Kidney (tissue), 14 donors: ENCODE data around the gene PLB1. TPM values are rescaled to one million over a fixed set of nuclear protein-coding genes. Genes with fewer than 3 reads are reported as not detected.

ENCODE experiments used
- DNase-seq, 5 donors: peaks; one replicate each; pipeline ENCODE4 v3.0.0-alpha.2; 2013 to 2020
- FAIRE-seq: peaks from 2 replicates; lab custom pipeline; 2012; peaks lifted over from hg19 to GRCh38; lab: Jason Lieb, UNC
- H3K27ac ChIP-seq, 2 donors: one replicate each; pipeline ENCODE4 v1.7.0; 2013; ENCODE audit warnings: low read depth in 2 of 2, low read length in 2 of 2, inconsistent platforms in 1 of 2
- H3K27me3 ChIP-seq: one replicate; pipeline ENCODE4 v1.7.1; 2013; ENCODE audit warnings: low read length, inconsistent platforms; ENCODE audit not compliant: control insufficient read depth, insufficient read depth
- H3K36me3 ChIP-seq, 3 donors: one replicate each; pipeline versions ENCODE4 v1.7.0 to v1.7.1; 2013; ENCODE audit warnings: low read length in 3 of 3, control low read depth in 1 of 3, inconsistent platforms in 1 of 3; ENCODE audit not compliant: insufficient read depth in 3 of 3, control insufficient read depth in 2 of 3
- H3K4me1 ChIP-seq, 3 donors: one replicate each; pipeline versions ENCODE4 v1.7.0 to v1.7.1; 2013; ENCODE audit warnings: low read length in 3 of 3, inconsistent platforms in 1 of 3, low read depth in 1 of 3; ENCODE audit not compliant: control insufficient read depth in 2 of 3, insufficient read depth in 2 of 3
- H3K4me3 ChIP-seq, 3 donors: one replicate each; pipeline versions ENCODE4 v1.7.0 to v1.8.1; 2013; ENCODE audit warnings: low read length in 3 of 3, control low read depth in 1 of 3, inconsistent platforms in 1 of 3
- H3K9ac ChIP-seq, 3 donors: one replicate each; pipeline versions ENCODE4 v1.7.0 to v1.7.1; 2013; ENCODE audit warnings: low read length in 3 of 3, control low read depth in 1 of 3, inconsistent platforms in 1 of 3
- H3K9me3 ChIP-seq, 3 donors: one replicate each; pipeline versions ENCODE4 v1.7.0 to v1.7.1; 2013; ENCODE audit warnings: low read length in 3 of 3, control low read depth in 1 of 3, inconsistent platforms in 1 of 3; ENCODE audit not compliant: control insufficient read depth in 2 of 3, insufficient read depth in 1 of 3
- intact Hi-C: fragments of 100-400 bp; cut with DNase I; formaldehyde crosslinking; loops from one replicate; pipeline ENCODE4 v1.11.1; 2022
- polyA plus RNA-seq: library from polyadenylated mRNA; stranded (reverse); fragments of 350-450 nt; fragmentation: Illumina TruSeq; extraction: RNeasy Lipid Tissue Mini Kit (QIAGEN cat#74804); gene quantifications from one replicate; pipeline ENCODE4 v1.2.3, GENCODE V29; 2014; ENCODE audit warnings: low read depth, low replicate concordance; ENCODE audit not compliant: insufficient read depth
- total RNA-seq: library from RNA; stranded (reverse); fragmentation: NEBNext Ultra II Directional; extraction: Animal tissue kit (Norgen Biotek cat#: 25700); gene quantifications from one replicate; pipeline ENCODE4 v1.2.1, GENCODE V29; 2021
- TF ChIP-seq, protein P1 (sequence below): IDR thresholded peaks from 3 replicates; pipeline ENCODE4 v1.5.1; 2012; ENCODE audit warnings: mild to moderate bottlenecking, moderate library complexity, borderline replicate concordance; ENCODE audit not compliant: insufficient read depth; ENCODE audit errors: extremely low read depth
- donor health status: control.
- donor health status: control.
- donor health status: control.
- donor health status: control.
- donor health status: control.
- donor health status: DM: yes; HTN: yes; CAD: no.
- donor health status: Normal renal cell carcinoma (clear cell type).

The PLB1 gene
- total and polyA plus RNA-seq, 2 donors from 2014 or later: 0.95 to 6.8 TPM

DNA sequence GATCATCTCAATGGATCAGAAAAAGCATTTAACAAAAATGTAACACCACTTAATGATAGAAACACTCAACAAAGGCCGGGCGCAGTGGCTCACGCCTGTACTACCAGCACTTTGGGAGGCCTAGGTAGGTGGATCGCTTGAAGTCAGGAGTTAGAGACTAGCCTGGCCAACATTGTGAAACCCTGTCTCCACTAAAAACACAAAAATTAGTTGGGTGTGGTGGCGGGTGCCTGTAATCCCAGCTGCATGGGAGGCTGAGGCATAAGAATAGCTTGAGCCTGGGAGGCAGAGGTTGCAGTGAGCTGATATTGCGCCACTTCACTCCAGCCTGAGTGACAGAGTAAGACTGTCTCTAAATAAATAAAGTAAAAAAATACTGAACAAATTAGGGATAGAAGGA, 74.6 kb downstream of the PLB1 start:
- H3K36me3 ChIP-seq: no peaks in the 10 kb centered on the region
- TF ChIP-seq, protein P1, sequence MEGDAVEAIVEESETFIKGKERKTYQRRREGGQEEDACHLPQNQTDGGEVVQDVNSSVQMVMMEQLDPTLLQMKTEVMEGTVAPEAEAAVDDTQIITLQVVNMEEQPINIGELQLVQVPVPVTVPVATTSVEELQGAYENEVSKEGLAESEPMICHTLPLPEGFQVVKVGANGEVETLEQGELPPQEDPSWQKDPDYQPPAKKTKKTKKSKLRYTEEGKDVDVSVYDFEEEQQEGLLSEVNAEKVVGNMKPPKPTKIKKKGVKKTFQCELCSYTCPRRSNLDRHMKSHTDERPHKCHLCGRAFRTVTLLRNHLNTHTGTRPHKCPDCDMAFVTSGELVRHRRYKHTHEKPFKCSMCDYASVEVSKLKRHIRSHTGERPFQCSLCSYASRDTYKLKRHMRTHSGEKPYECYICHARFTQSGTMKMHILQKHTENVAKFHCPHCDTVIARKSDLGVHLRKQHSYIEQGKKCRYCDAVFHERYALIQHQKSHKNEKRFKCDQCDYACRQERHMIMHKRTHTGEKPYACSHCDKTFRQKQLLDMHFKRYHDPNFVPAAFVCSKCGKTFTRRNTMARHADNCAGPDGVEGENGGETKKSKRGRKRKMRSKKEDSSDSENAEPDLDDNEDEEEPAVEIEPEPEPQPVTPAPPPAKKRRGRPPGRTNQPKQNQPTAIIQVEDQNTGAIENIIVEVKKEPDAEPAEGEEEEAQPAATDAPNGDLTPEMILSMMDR: no peak
- FAIRE-seq (no peak), DNase-seq (no peak)
- H3K9me3 ChIP-seq: no peaks in the 10 kb centered on the region
- no peaks in the 10 kb centered on the region for H3K4me1 ChIP-seq
- H3K4me3 ChIP-seq: no peak overlapping the region
- no peak overlapping the region for H3K9ac ChIP-seq
- H3K27ac ChIP-seq: no peak overlapping the region
- intact Hi-C loops: no loop called here
- no peaks in the 10 kb centered on the region for H3K27me3 ChIP-seq

DNA sequence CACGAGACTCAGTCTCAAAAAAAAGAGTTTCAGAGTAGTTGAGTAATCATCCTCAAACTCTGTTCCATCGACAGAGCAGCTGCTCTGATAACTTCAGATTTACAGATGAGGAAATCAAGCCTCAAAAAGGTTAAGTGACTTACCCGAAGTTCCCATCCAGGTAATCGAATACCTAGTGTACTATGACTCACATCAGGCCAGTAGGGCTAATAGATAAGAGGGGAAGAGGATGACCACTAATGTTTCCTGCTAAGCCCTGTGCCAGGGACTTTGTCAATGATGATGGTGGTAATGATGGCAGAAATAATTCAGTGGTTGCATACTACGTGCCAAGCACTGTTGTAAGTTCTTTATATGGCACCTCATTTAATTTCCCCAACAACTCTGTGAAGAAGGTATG, 80.9 kb downstream of the PLB1 start:
- H3K27me3 ChIP-seq: no peaks in the 10 kb centered on the region
- no peak for FAIRE-seq

DNA sequence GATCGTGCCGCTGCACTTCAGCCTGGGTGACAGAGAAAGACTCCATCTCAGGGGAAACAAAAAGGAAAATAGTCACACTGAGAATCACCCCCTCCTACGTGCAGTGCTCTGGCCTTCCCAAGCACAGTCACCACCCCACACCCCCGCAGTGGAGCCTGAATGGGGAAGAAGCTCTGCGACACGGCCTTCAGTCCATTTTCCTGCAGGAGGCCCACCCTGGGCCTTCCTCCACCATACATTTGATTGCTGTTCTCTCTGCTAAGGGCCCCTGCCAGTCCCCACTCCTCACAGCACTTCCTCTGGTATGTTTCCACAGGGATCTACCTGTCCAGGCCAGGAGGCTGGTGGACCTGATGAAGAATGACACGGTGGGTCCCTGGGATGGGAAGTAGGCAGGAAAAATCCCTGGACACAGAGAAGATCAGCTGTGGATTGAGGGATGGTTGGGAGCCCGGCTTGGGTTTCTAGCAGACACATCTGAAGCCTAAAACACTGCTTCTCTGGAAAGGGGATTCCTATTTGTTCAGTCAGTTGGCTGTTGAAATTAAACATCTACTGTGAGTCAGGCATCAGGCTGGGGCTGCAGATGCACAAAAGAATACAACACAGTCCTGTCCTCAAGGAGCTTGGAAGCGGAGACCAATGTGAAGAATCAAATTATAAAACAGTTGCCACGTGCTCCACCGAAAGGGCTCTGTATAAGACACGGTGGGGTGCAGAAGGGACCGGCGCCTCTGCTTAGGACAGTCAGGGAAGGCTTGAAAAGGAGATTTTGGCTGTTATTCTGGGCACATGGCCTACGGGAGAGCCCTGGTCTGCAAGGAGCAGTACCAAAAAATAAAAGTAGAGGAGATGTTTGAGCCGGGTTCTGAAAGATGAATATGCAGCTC, 82.2 kb downstream of the PLB1 start:
- H3K27me3 ChIP-seq: no peaks in the 10 kb centered on the region
- no peaks in the 10 kb centered on the region for H3K4me1 ChIP-seq
- no peak for FAIRE-seq
- no peaks in the 10 kb centered on the region for H3K36me3 ChIP-seq
- TF ChIP-seq, protein P1: no peak
- H3K9me3 ChIP-seq: no peaks in the 10 kb centered on the region
- intact Hi-C loops: no loop called here
- no peak for DNase-seq
- H3K9ac ChIP-seq: no peak overlapping the region
- H3K27ac ChIP-seq: no peak overlapping the region
- H3K4me3 ChIP-seq: no peak overlapping the region

More for the DNA sequence above, 80.9 kb downstream of the PLB1 start:
- Histone ChIP-seq H3K9ac (no peak overlapping the region), H3K36me3 (no peaks in the 10 kb centered on the region), H3K4me1 (no peaks in the 10 kb centered on the region), H3K9me3 (no peaks in the 10 kb centered on the region), H3K4me3 (no peak overlapping the region), H3K27ac (no peak overlapping the region)
- DNase-seq: no peak
- TF ChIP-seq, protein P1: no peak
- intact Hi-C loops: no loop called here
